Peyer's patch (tissue), 4 donors: ENCODE measurements around the gene KCNIP4. TPM values are rescaled to one million over a fixed set of nuclear protein-coding genes. Genes with fewer than 3 reads are reported as not detected.

ENCODE experiments used
- DNase-seq, 3 donors: peaks; one replicate each; pipeline ENCODE4 v3.0.0-alpha.2; 2017 to 2019
- H3K27ac ChIP-seq, 4 donors: fragments of 200-600 bp; sonication (generic); one replicate each; pipeline ENCODE4 v1.5.1; 2016 to 2019
- H3K27me3 ChIP-seq, 2 donors: fragments of 200-600 bp; sonication (generic); one replicate each; pipeline ENCODE4 v1.5.1; 2019
- H3K36me3 ChIP-seq, 3 donors: fragments of 200-600 bp; sonication (generic); one replicate each; pipeline ENCODE4 v1.5.1; 2016 to 2019
- H3K4me1 ChIP-seq, 4 donors: fragments of 200-600 bp; sonication (generic); one replicate each; pipeline ENCODE4 v1.5.1; 2016 to 2019
- H3K4me3 ChIP-seq, 4 donors: fragments of 200-600 bp; sonication (generic); 1 replicate in 3 of 4; 2 replicates in 1 of 4; pipeline ENCODE4 v1.5.1; 2016 to 2019; ENCODE audit warnings: mild to moderate bottlenecking in 1 of 4
- H3K9me3 ChIP-seq, 4 donors: fragments of 200-600 bp; sonication (generic); one replicate each; pipeline ENCODE4 v1.5.1; 2016 to 2019; ENCODE audit warnings: mild to moderate bottlenecking in 1 of 4
- CTCF ChIP-seq, 6 experiments: fragments of 450-650 bp in 4 of 6; fragments of 200-600 bp in 2 of 6; sonication (generic) in 1 of 6; IDR thresholded peaks; one replicate each; pipeline ENCODE4 v1.5.1; 2017 to 2019; ENCODE audit warnings: antibody characterized with exemption in 6 of 6, mild to moderate bottlenecking in 3 of 6, moderate library complexity in 1 of 6
- POLR2A ChIP-seq, 2 donors: fragments of 450-650 bp; IDR thresholded peaks; one replicate each; pipeline ENCODE4 v1.5.1; 2017; ENCODE audit warnings: antibody characterized with exemption in 2 of 2, mild to moderate bottlenecking in 2 of 2, moderate library complexity in 2 of 2
- total RNA-seq, 4 donors: library from RNA; depleted of rRNA; stranded (reverse); fragments of >200 nt; gene quantifications; one replicate each; pipeline ENCODE4 v1.1.0, GENCODE V29; 2016

Gene KCNIP4
- total RNA-seq, 4 donors from 2014 or later, result 2.8 TPM; not detected in 3

GRCh38 chr4:21386166-21386780, 562.3 kb downstream of the KCNIP4 start:
- H3K27me3 ChIP-seq, result no peaks in the 10 kb centered on the region
- no peak overlapping the region for H3K27ac ChIP-seq
- no peak overlapping the region for H3K4me3 ChIP-seq
- H3K4me1 ChIP-seq, result no peaks in the 10 kb centered on the region
- no peaks in the 10 kb centered on the region for H3K9me3 ChIP-seq
- TF ChIP-seq CTCF (IDR thresholded peaks at IDR 0.05), result no peak
- no peak for TF ChIP-seq POLR2A (IDR thresholded peaks at IDR 0.05)
- H3K36me3 ChIP-seq, result no peaks in the 10 kb centered on the region
- no peak for DNase-seq

DNA sequence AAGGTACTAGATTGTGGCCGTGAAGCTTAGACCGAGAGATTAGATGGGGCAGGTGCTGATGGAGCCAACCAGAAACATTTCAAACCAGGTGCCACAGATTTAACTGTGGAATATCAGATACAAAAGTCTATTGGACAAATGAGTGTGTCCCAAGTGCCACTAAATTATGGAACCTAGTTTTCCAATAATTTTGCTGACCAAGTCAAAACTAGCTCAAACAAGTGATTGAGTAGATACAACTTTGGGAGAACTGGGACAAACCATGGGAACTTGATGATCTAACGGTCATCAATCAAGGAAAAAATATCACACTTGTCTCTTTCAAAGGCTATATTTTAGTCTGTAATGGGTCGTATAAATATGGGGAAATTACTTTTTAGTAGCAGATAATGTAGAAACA, 562.9 kb downstream of the KCNIP4 start:
- no peaks in the 10 kb centered on the region for H3K9me3 ChIP-seq
- H3K27ac ChIP-seq, result no peak overlapping the region
- DNase-seq, result no peak
- H3K36me3 ChIP-seq, result no peaks in the 10 kb centered on the region
- H3K4me1 ChIP-seq, result no peaks in the 10 kb centered on the region
- no peak for TF ChIP-seq POLR2A (IDR thresholded peaks at IDR 0.05)
- TF ChIP-seq CTCF (IDR thresholded peaks at IDR 0.05), result no peak
- H3K27me3 ChIP-seq, result no peaks in the 10 kb centered on the region
- no peak overlapping the region for H3K4me3 ChIP-seq

DNA sequence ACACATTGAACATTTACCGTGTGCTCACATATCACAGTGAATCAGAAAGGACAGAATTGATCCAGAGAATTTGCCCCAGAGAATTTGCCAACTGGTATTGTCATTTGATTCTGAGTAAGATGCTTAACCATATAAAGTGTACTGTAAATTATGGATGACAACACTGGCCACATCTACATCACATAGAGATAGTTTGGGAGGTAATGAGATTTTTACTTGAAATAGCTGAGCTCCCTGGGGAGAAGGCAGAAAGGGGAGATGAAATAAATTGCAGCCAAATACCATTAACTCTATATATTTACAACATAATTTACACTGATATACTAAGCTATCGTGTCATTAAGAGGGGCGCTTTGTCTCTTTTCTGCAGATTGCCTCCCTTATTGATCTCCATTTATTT, 564.0 kb downstream of the KCNIP4 start:
- H3K27me3 ChIP-seq, result no peaks in the 10 kb centered on the region
- no peaks in the 10 kb centered on the region for H3K9me3 ChIP-seq
- H3K4me3 ChIP-seq, result no peak overlapping the region
- H3K36me3 ChIP-seq, result no peaks in the 10 kb centered on the region
- TF ChIP-seq CTCF (IDR thresholded peaks at IDR 0.05) (no peak), POLR2A (IDR thresholded peaks at IDR 0.05) (no peak)
- DNase-seq, result no peak
- H3K4me1 ChIP-seq, result no peaks in the 10 kb centered on the region
- H3K27ac ChIP-seq, result no peak overlapping the region

DNA sequence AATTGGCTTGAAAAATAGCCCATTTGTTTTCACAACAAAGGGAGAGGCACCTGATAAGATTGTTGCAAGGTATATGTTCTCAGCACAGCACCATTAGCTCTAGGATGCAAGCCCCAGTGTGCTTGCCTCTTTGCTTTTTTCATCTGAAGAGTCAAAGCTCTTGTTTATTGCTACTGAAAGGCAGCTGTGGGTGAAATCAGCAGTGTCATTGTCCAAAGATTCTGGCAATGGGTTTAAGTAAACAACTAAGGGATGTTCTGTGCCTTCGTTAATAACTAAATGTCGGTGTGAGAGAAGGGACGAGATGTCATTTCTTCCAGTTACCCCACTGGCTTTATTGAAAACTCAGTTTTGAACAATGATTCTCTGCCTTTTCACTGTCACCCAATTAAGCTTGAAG, 567.7 kb downstream of the KCNIP4 start:
- no peak for TF ChIP-seq POLR2A (IDR thresholded peaks at IDR 0.05)
- TF ChIP-seq CTCF (IDR thresholded peaks at IDR 0.05), result no peak
- no peaks in the 10 kb centered on the region for H3K27me3 ChIP-seq
- H3K36me3 ChIP-seq, result no peaks in the 10 kb centered on the region
- no peak for DNase-seq
- H3K4me1 ChIP-seq, result no peaks in the 10 kb centered on the region
- no peak overlapping the region for H3K4me3 ChIP-seq
- no peaks in the 10 kb centered on the region for H3K9me3 ChIP-seq
- H3K27ac ChIP-seq, result no peak overlapping the region

DNA sequence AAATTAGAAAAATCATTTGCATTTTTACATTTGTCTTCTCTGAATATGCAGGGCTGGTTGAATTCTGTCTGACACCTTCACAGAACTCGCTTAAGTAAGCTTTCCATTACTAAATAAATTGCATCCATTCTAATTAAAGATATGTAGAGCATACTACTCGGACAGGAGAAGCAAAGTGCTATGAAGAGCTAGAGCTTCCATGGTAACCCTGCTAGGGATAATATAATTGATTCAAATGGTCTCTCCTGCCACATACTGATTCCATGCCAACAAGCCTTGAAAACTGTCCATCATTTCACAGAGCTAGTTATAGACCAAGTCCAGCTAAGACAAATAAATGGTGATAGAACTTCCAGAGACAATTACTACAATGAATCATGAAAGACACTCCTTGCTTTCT, 571.5 kb downstream of the KCNIP4 start:
- DNase-seq, result no peak
- no peak for TF ChIP-seq POLR2A (IDR thresholded peaks at IDR 0.05)
- no peak for TF ChIP-seq CTCF (IDR thresholded peaks at IDR 0.05)
- no peak overlapping the region for H3K27ac ChIP-seq
- no peaks in the 10 kb centered on the region for H3K27me3 ChIP-seq
- no peaks in the 10 kb centered on the region for H3K36me3 ChIP-seq
- no peak overlapping the region for H3K4me3 ChIP-seq
- H3K9me3 ChIP-seq, result no peaks in the 10 kb centered on the region
- H3K4me1 ChIP-seq, result no peaks in the 10 kb centered on the region

DNA sequence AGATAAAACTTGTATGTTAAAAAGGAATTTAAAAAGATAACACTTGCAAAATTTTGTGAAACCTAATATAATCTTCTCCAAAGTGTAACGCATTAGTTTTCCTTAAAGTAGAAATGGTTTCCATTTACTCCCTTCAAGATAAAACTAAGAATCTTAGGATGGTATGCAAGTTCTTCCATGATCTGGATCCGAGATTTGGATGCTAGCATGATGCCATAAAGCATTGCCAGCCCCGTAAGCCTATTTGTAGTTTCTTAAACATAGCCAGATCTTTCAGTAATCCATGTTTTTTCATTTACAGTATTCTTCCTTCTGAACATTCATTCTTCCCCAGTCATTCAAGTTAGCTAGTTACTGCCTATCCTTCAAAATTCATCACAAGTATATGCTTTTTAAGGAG, 572.4 kb downstream of the KCNIP4 start:
- no peak for TF ChIP-seq POLR2A (IDR thresholded peaks at IDR 0.05)
- no peak for TF ChIP-seq CTCF (IDR thresholded peaks at IDR 0.05)
- no peaks in the 10 kb centered on the region for H3K9me3 ChIP-seq
- H3K4me1 ChIP-seq, result no peaks in the 10 kb centered on the region
- H3K4me3 ChIP-seq, result no peak overlapping the region
- H3K27me3 ChIP-seq, result no peaks in the 10 kb centered on the region
- no peaks in the 10 kb centered on the region for H3K36me3 ChIP-seq
- H3K27ac ChIP-seq, result no peak overlapping the region
- no peak for DNase-seq
